H1 (cell line): ENCODE results near the gene ENPP4. TPM values are rescaled to one million over a fixed set of nuclear protein-coding genes. Genes with fewer than 3 reads are reported as not detected.

Experiments used
- CTCF ChIA-PET: fragments of 300-600 bp; sonication (Branson Sonifier 250); formaldehyde crosslinking; loops from one replicate; lab custom pipeline; 2021; ENCODE audit not compliant: partially characterized antibody; lab: Charles Lee
- POLR2A ChIA-PET: fragments of 300-600 bp; sonication (Branson Sonifier 250); formaldehyde crosslinking; loops from one replicate; lab custom pipeline; 2021; ENCODE audit warnings: inconsistent platforms; ENCODE audit not compliant: partially characterized antibody; lab: Charles Lee
- DNase-seq, 2 experiments: peaks; one replicate each; pipeline versions ENCODE4 v3.0.0 to v3.0.0-alpha.2; 2010 to 2022; ENCODE audit warnings: low spot score in 2 of 2, low read depth in 1 of 2, mixed read lengths in 1 of 2
- FAIRE-seq: peaks from 2 replicates; lab custom pipeline; 2011; peaks lifted over from hg19 to GRCh38; lab: Jason Lieb, UNC
- H2AFZ ChIP-seq: 2 replicates; pipeline ENCODE4 v1.8.1; 2012; ENCODE audit warnings: low read length, inconsistent platforms
- H2AK5ac ChIP-seq: 2 replicates; pipeline ENCODE4 v1.6.1; 2013; ENCODE audit warnings: low read depth, low read length
- H2BK120ac ChIP-seq: replicated peaks from 2 replicates; pipeline ENCODE3; 2013; ENCODE audit warnings: low read depth, low read length, inconsistent platforms
- H2BK12ac ChIP-seq: 2 replicates; pipeline ENCODE4 v1.6.1; 2013; ENCODE audit warnings: low read depth, low read length
- H2BK15ac ChIP-seq: 2 replicates; pipeline ENCODE4 v1.6.1; 2013; ENCODE audit warnings: low read length
- H2BK20ac ChIP-seq: 2 replicates; pipeline ENCODE4 v1.6.1; 2013; ENCODE audit warnings: low read length
- H2BK5ac ChIP-seq: 2 replicates; pipeline ENCODE4 v1.6.1; 2013; ENCODE audit warnings: low read depth, low read length
- H3K14ac ChIP-seq: 2 replicates; pipeline ENCODE4 v1.6.1; 2013; ENCODE audit warnings: inconsistent platforms; ENCODE audit not compliant: insufficient read length
- H3K18ac ChIP-seq: 2 replicates; pipeline ENCODE4 v1.6.1; 2013; ENCODE audit warnings: low read length; ENCODE audit errors: extremely low read depth
- H3K23ac ChIP-seq: 2 replicates; pipeline ENCODE4 v1.6.1; 2013; ENCODE audit warnings: inconsistent platforms; ENCODE audit not compliant: insufficient read length
- H3K23me2 ChIP-seq: 2 replicates; pipeline ENCODE4 v1.6.1; 2013; ENCODE audit warnings: low read depth, low read length
- H3K27ac ChIP-seq: 2 replicates; pipeline ENCODE4 v1.6.1; 2011; ENCODE audit warnings: low read depth, low read length, inconsistent platforms
- H3K27me3 ChIP-seq, 4 experiments: replicated peaks in 1 of 4; 1 replicate in 1 of 4; 2 replicates in 3 of 4; pipeline versions ENCODE4 v1.6.1 to v1.8.1; 2011 to 2013; ENCODE audit warnings: low read length in 3 of 4, mild to moderate bottlenecking in 3 of 4, inconsistent platforms in 2 of 4, mixed read lengths in 2 of 4, moderate library complexity in 1 of 4; ENCODE audit not compliant: control insufficient read depth in 3 of 4, insufficient read depth in 3 of 4; ENCODE audit errors: extremely low read depth in 1 of 4
- H3K36me3 ChIP-seq, 4 experiments: 2 replicates each; pipeline versions ENCODE4 v1.6.1 to v1.8.1; 2011 to 2013; ENCODE audit warnings: mild to moderate bottlenecking in 4 of 4, low read length in 3 of 4, moderate library complexity in 2 of 4, control low read depth in 1 of 4, inconsistent platforms in 1 of 4; ENCODE audit not compliant: insufficient read depth in 4 of 4, control insufficient read depth in 2 of 4
- H3K4ac ChIP-seq: replicated peaks from 2 replicates; pipeline ENCODE3; 2013; ENCODE audit warnings: low read length, low read depth, mixed read lengths, inconsistent platforms; ENCODE audit not compliant: insufficient read length
- H3K4me1 ChIP-seq, 4 experiments: replicated peaks in 1 of 4; 1 replicate in 1 of 4; 2 replicates in 3 of 4; pipeline versions ENCODE4 v1.6.1 to v1.8.1; 2011 to 2013; ENCODE audit warnings: low read length in 3 of 4, inconsistent platforms in 2 of 4, mixed read lengths in 1 of 4; ENCODE audit not compliant: insufficient read depth in 4 of 4, control insufficient read depth in 3 of 4
- H3K4me2 ChIP-seq, 2 experiments: 2 replicates each; pipeline versions ENCODE4 v1.6.1 to v1.8.1; 2011 to 2013; ENCODE audit warnings: low read depth in 2 of 2, low read length in 2 of 2, control low read depth in 1 of 2, inconsistent platforms in 1 of 2, mild to moderate bottlenecking in 1 of 2; ENCODE audit not compliant: insufficient read depth in 1 of 2
- H3K4me3 ChIP-seq, 4 experiments: fragments of 200-600, 300-600 bp in 1 of 4; sonication (generic), shearing (Covaris generic), sonication (Bioruptor Twin) in 1 of 4; 2 replicates each; pipeline versions ENCODE4 v1.5.1 to v1.8.1; 2011 to 2016; ENCODE audit warnings: low read length in 4 of 4, low read depth in 3 of 4, control low read depth in 2 of 4, inconsistent platforms in 2 of 4, mild to moderate bottlenecking in 2 of 4, mixed read lengths in 1 of 4, moderate library complexity in 1 of 4; ENCODE audit not compliant: insufficient read depth in 2 of 4; ENCODE audit errors: extremely low read depth in 1 of 4
- H3K56ac ChIP-seq: replicated peaks from 2 replicates; pipeline ENCODE3; 2013; ENCODE audit warnings: low read depth, mild to moderate bottlenecking, mixed read lengths, low read length, inconsistent platforms; ENCODE audit not compliant: insufficient read length
- H3K79me1 ChIP-seq: 2 replicates; pipeline ENCODE4 v1.6.1; 2013; ENCODE audit warnings: low read depth, low read length, control low read depth
- H3K79me2 ChIP-seq, 2 experiments: 2 replicates each; pipeline versions ENCODE4 v1.6.1 to v1.8.1; 2012 to 2013; ENCODE audit warnings: low read length in 2 of 2, mild to moderate bottlenecking in 2 of 2, inconsistent platforms in 1 of 2; ENCODE audit not compliant: insufficient read depth in 2 of 2, control insufficient read depth in 1 of 2
- H3K9ac ChIP-seq, 4 experiments: replicated peaks in 1 of 4; 1 replicate in 1 of 4; 2 replicates in 3 of 4; pipeline versions ENCODE4 v1.6.1 to v1.8.1; 2011 to 2013; ENCODE audit warnings: low read depth in 3 of 4, low read length in 3 of 4, control low read depth in 2 of 4, mild to moderate bottlenecking in 2 of 4, moderate library complexity in 2 of 4, inconsistent platforms in 1 of 4; ENCODE audit errors: extremely low read depth in 1 of 4
- H3K9me3 ChIP-seq, 2 experiments: 2 replicates each; pipeline versions ENCODE4 v1.6.1 to v1.8.1; 2012 to 2013; ENCODE audit warnings: mild to moderate bottlenecking in 2 of 2, moderate library complexity in 2 of 2, control low read depth in 1 of 2, inconsistent platforms in 1 of 2, low read depth in 1 of 2, low read length in 1 of 2, mixed read lengths in 1 of 2; ENCODE audit not compliant: insufficient read depth in 2 of 2
- H4K20me1 ChIP-seq, 2 experiments: replicated peaks in 1 of 2; 2 replicates each; pipeline versions ENCODE3 to v1.8.1; 2011 to 2013; ENCODE audit warnings: inconsistent platforms in 2 of 2, low read length in 2 of 2, mild to moderate bottlenecking in 1 of 2; ENCODE audit not compliant: insufficient read depth in 2 of 2, control insufficient read depth in 1 of 2
- H4K5ac ChIP-seq: 2 replicates; pipeline ENCODE4 v1.6.1; 2013; ENCODE audit warnings: low read length, low read depth, mixed read lengths, inconsistent platforms; ENCODE audit not compliant: insufficient read length
- H4K8ac ChIP-seq: 2 replicates; pipeline ENCODE4 v1.8.0; 2013; ENCODE audit warnings: mild to moderate bottlenecking, moderate library complexity, low read length, inconsistent platforms; ENCODE audit not compliant: insufficient read depth; ENCODE audit errors: extremely low read depth
- H4K91ac ChIP-seq: replicated peaks from 2 replicates; pipeline ENCODE3; 2013; ENCODE audit warnings: low read length, mixed read lengths, inconsistent platforms; ENCODE audit not compliant: insufficient read length
- ASH2L ChIP-seq: fragments of 200-600, 300-600 bp; sonication (generic); IDR thresholded peaks from one replicate; pipeline ENCODE4 v1.7.1; 2017; ENCODE audit warnings: low read length
- CBX8 ChIP-seq: fragments of 300-800, 300-1000 bp; sonication (generic); IDR thresholded peaks from 2 replicates; pipeline ENCODE4 v1.7.1; 2016; ENCODE audit warnings: low read depth, low read length, borderline replicate concordance
- CHD2 ChIP-seq: IDR thresholded peaks from 2 replicates; pipeline ENCODE4 v1.6.1; 2012; ENCODE audit warnings: low read length, improper control_type of control experiment
- JUND ChIP-seq: IDR thresholded peaks from 2 replicates; pipeline ENCODE4 v1.6.1; 2011; ENCODE audit warnings: mild to moderate bottlenecking, improper control_type of control experiment, low read length
- KDM5A ChIP-seq: fragments of 200-600 bp; IDR thresholded peaks from 2 replicates; pipeline ENCODE4 v1.7.1; 2012; ENCODE audit warnings: mild to moderate bottlenecking, low read length, inconsistent platforms, mixed read lengths
- POLR2A ChIP-seq, 2 experiments: IDR thresholded peaks; 1 replicate in 1 of 2; 2 replicates in 1 of 2; pipeline ENCODE4 v1.6.1; 2011; ENCODE audit warnings: low read depth in 2 of 2, low read length in 2 of 2, mild to moderate bottlenecking in 2 of 2; ENCODE audit errors: control extremely low read depth in 1 of 2
- POLR2AphosphoS5 ChIP-seq: IDR thresholded peaks from 2 replicates; pipeline ENCODE4 v1.6.1; 2011; ENCODE audit warnings: low read depth, low read length
- RBBP5 ChIP-seq: IDR thresholded peaks from 2 replicates; pipeline ENCODE4 v1.7.1; 2012; ENCODE audit warnings: low read depth, mild to moderate bottlenecking, inconsistent platforms, low read length, moderate library complexity, borderline replicate concordance
- TCF12 ChIP-seq: IDR thresholded peaks from 2 replicates; pipeline ENCODE4 v1.6.1; 2011; ENCODE audit warnings: low read depth, mild to moderate bottlenecking, low read length
- TEAD4 ChIP-seq: IDR thresholded peaks from 2 replicates; pipeline ENCODE4 v1.6.1; 2012; ENCODE audit warnings: low read depth, low read length, inconsistent platforms, mixed read lengths
- WGBS, 2 experiments: shearing (Covaris generic) in 1 of 2; methylation state at CpG; one replicate each; pipeline versions ENCODE4 v1.1.6 to v1.1.7; 2013 to 2015; ENCODE audit warnings: low lambda C conversion rate in 2 of 2, mixed read lengths in 2 of 2, inconsistent platforms in 1 of 2, low coverage in 1 of 2, missing lambda C conversion rate in 1 of 2; ENCODE audit not compliant: insufficient replicate concordance in 2 of 2, insufficient coverage in 1 of 2, insufficient read length in 1 of 2; ENCODE audit errors: extremely low coverage in 1 of 2, missing lambda C conversion rate in 1 of 2; 5-methylcytosine and 5-hydroxymethylcytosine counted together
- polyA plus RNA-seq, 7 experiments: library from polyadenylated mRNA; depleted of rRNA in 3 of 7; stranded (reverse) in 5 of 7; unstranded in 2 of 7; fragments of >200 nt in 5 of 7; fragments of 200-250 nt in 2 of 7; gene quantifications; 1 replicate in 5 of 7; 2 replicates in 1 of 7; 4 replicates in 1 of 7; pipeline versions ENCODE4 v1.2.1 to v1.2.3, GENCODE V29; 2011 to 2013; ENCODE audit warnings: missing spikeins in 2 of 7, mixed read lengths in 2 of 7
- total RNA-seq: library from RNA; stranded (reverse); fragmentation: NEBNext Ultra II Directional; extraction: Animal tissue kit (Norgen Biotek cat#: 25700); gene quantifications from 2 replicates; pipeline ENCODE4 v1.2.1, GENCODE V29; 2021

The ENPP4 gene
- total and polyA plus RNA-seq, 2 of the 8 experiments (the other 6 are each of a cell fraction or from before 2014, with no cell fraction given): 2.0 to 4.4 TPM

DNA sequence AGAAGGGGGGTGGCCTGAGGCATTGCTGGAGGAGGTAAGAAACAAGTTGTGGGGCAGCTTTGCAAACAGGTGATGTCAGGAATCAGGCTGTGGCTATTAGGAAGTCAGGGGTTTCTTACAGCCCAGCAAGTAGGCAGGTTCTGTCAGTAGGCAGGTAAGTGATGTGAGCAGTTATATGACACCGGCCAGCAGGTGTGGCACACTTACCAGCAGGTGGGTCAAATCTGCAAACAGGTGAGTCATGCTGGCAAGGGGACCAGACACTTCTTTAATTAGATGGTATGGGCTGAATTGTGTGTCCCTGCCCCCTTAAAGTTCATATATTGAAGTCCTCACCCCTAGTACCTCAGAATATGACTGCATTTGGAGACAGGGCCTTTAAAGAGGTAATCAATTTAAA, 16.4 kb upstream of the ENPP4 start:
- no peak overlapping the region for H3K14ac ChIP-seq
- H2BK12ac ChIP-seq: no peak overlapping the region
- peaks cover 2% of the 10 kb centered on the region; the same call in 1 of the 2 replicates for H3K23me2 ChIP-seq
- no peaks in the 10 kb centered on the region for H3K36me3 ChIP-seq
- WGBS, 2 experiments: 78% methylated on average over 1 of the region's 1 CpG; no CpG with 5 or more reads in 1 of the 2 experiments
- H4K20me1 ChIP-seq: no peaks in the 10 kb centered on the region
- H3K27me3 ChIP-seq: no peaks in the 10 kb centered on the region
- peaks cover 3 to 11% (median 6%) of the 10 kb centered on the region in 4 experiments; a peak in 4 of 7 replicates for H3K4me1 ChIP-seq
- H3K18ac ChIP-seq: no peak overlapping the region
- H3K79me2 ChIP-seq: no peaks in the 10 kb centered on the region
- CTCF ChIA-PET: interaction anchor here (1.0 to 1.4 kb wide), 3 partner anchors 8 to 92 kb away, joined by 3 to 4 read pairs (median 4); no protein-coding TSS in a partner anchor
- H3K9ac ChIP-seq: no peak overlapping the region
- H3K79me1 ChIP-seq: no peaks in the 10 kb centered on the region
- no peak overlapping the region for H4K91ac ChIP-seq
- H2AFZ ChIP-seq: no peak overlapping the region
- TF ChIP-seq RBBP5: no peak
- TF ChIP-seq JUND: peak; percentile 13; the same call in 1 of the 2 replicates
- no peak for TF ChIP-seq POLR2A (IDR thresholded peaks at IDR 0.05; ENCODE audit: control extremely low read depth in 1 of 2, low read depth in 2 of 2, low read length in 2 of 2)
- TF ChIP-seq POLR2AphosphoS5: no peak
- no peak for TF ChIP-seq CHD2
- TF ChIP-seq KDM5A: no peak
- no peak for TF ChIP-seq TEAD4
- TF ChIP-seq TCF12: 0 out of 2 replicates have a peak, but pooled peaks have one; percentile 33
- no peak for TF ChIP-seq ASH2L
- no peak for TF ChIP-seq CBX8
- TF ChIP-seq, all 59 proteins: peak for 2
- H3K27ac ChIP-seq: no peak overlapping the region
- no peak overlapping the region for H2BK20ac ChIP-seq
- H2BK5ac ChIP-seq: no peak overlapping the region
- H3K9me3 ChIP-seq: no peaks in the 10 kb centered on the region
- FAIRE-seq (peak; percentile 42), DNase-seq (peak in 1 of 2 experiments; percentile 45)
- no peak overlapping the region for H3K4ac ChIP-seq
- H2BK15ac ChIP-seq: no peak overlapping the region
- peak overlapping the region in 1 of 2 experiments; percentile 45; a peak in 1 of 4 replicates for H3K4me2 ChIP-seq
- no peak overlapping the region for H2BK120ac ChIP-seq
- no peak overlapping the region for H3K4me3 ChIP-seq
- no peak overlapping the region for H3K23ac ChIP-seq
- H2AK5ac ChIP-seq: no peak overlapping the region
- POLR2A ChIA-PET: interaction anchor here (1.7 kb wide), 1 partner anchor 10 kb away, joined by 3 read pairs; no protein-coding TSS in a partner anchor
- no peak overlapping the region for H4K5ac ChIP-seq
- no peak overlapping the region for H3K56ac ChIP-seq
- H4K8ac ChIP-seq: no peak overlapping the region
